ENCODE measurements around the gene HEG1. TPM values are rescaled to one million over a fixed set of nuclear protein-coding genes. Genes with fewer than 3 reads are reported as not detected.

HEG1 gene
- total and polyA plus RNA-seq, 2 experiments from 2014 or later, result 1.8 to 8.8 TPM

DNA sequence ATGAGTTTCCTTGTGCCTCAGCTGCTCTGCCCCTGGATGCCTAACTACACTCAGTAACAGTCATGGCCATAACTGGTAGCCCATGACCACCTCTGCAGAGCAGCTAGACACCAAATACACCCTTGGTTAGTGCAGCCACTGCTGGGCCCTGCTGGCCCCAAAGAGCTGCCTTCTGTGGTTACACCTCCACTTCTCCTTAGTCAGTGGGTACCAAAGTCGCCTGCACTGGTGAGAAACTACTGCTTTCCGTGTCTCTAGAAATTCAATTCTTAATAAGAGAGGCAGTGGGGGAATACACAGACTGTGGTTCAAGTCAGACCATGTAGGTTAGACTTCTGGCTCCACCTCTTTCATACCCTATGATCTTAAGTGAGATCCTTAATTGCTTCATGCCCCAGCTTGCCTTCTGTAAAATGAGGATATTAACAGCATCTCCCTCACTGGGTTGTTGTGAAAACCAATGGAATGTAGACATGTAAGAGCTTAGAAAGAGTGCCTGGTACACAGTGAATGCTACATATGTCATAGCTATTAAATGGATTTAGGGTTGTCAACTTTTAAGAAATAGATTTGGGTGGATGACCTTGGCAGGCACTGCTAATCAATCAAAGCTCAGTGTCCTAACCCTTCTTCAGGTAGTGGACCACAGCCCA lies 18.2 kb downstream of the HEG1 start:
- DNase-seq (ENCODE audit: low spot score) (no peak), ATAC-seq (no peak)
- Mint-ChIP-seq H3K36me3 (ENCODE audit: low read depth) (peaks cover 8% of the 10 kb centered on the region; the same call in 2 of the 3 replicates), H3K4me3 (no peak overlapping the region), H3K27ac (no peak overlapping the region), H3K27me3 (ENCODE audit: insufficient read depth, low read depth, poor library complexity) (no peaks in the 10 kb centered on the region), H3K9me3 (peaks cover 11% of the 10 kb centered on the region), H3K4me1 (peaks cover 21% of the 10 kb centered on the region)
- H3K9me2 ChIP-seq (ENCODE audit: insufficient read depth), result no peaks in the 10 kb centered on the region
- H2AFZ ChIP-seq, result no peak overlapping the region
- no peak overlapping the region for H3K4me2 ChIP-seq
- H4K20me1 ChIP-seq (replicated peaks; ENCODE audit: insufficient read depth), result no peaks in the 10 kb centered on the region
- no peak overlapping the region for H3K27ac ChIP-seq (ENCODE audit: low read depth)
- H3K27me3 ChIP-seq (ENCODE audit: insufficient read depth), result no peaks in the 10 kb centered on the region
- no peak for TF ChIP-seq EZH2phosphoT487 (IDR thresholded peaks at IDR 0.05; ENCODE audit: unreplicated experiment)
- H3K4me1 ChIP-seq (ENCODE audit: insufficient read depth), result peaks cover 26% of the 10 kb centered on the region
- H3F3A ChIP-seq (replicated peaks; ENCODE audit: low read depth), result no peaks in the 10 kb centered on the region
- no peaks in the 10 kb centered on the region; the same call in 1 of the 2 replicates for H3K36me3 ChIP-seq (ENCODE audit: insufficient read depth)
- H3K4me3 ChIP-seq, result no peak overlapping the region
- peaks cover 9% of the 10 kb centered on the region; the same call in 1 of the 2 replicates for H3K79me2 ChIP-seq (replicated peaks; ENCODE audit: insufficient read depth)

DNA sequence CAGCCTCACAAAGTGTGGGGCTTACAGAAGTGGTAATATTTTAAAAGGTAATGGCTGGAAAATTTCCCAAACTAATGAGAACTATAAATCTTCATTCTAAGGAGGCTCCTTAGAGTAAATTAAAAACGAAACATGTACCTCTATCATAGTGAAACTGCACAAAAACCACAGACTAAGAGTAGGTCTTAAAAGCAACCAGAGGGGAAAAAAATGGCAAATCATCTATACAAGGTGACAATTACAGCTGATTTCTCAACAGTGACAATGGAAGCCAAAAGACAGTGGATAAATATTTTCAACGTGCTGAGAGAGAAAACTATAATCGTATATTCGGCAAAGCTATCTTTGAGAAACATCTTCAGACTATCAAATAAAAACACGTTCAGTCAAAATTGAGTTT lies 20.6 kb downstream of the HEG1 start:
- ATAC-seq, result no peak
- Histone ChIP-seq H3K79me2 (replicated peaks; ENCODE audit: insufficient read depth) (no peaks in the 10 kb centered on the region), H3K27ac (ENCODE audit: low read depth) (no peak overlapping the region), H3K4me1 (ENCODE audit: insufficient read depth) (peaks cover 17% of the 10 kb centered on the region), H3K4me2 (no peak overlapping the region), H3K36me3 (ENCODE audit: insufficient read depth) (no peaks in the 10 kb centered on the region), H3K27me3 (ENCODE audit: insufficient read depth) (no peaks in the 10 kb centered on the region), H3F3A (replicated peaks; ENCODE audit: low read depth) (no peaks in the 10 kb centered on the region), H4K20me1 (replicated peaks; ENCODE audit: insufficient read depth) (no peaks in the 10 kb centered on the region), H3K9me2 (ENCODE audit: insufficient read depth) (no peaks in the 10 kb centered on the region), H2AFZ (no peak overlapping the region), H3K4me3 (no peak overlapping the region)
- TF ChIP-seq, protein P1, sequence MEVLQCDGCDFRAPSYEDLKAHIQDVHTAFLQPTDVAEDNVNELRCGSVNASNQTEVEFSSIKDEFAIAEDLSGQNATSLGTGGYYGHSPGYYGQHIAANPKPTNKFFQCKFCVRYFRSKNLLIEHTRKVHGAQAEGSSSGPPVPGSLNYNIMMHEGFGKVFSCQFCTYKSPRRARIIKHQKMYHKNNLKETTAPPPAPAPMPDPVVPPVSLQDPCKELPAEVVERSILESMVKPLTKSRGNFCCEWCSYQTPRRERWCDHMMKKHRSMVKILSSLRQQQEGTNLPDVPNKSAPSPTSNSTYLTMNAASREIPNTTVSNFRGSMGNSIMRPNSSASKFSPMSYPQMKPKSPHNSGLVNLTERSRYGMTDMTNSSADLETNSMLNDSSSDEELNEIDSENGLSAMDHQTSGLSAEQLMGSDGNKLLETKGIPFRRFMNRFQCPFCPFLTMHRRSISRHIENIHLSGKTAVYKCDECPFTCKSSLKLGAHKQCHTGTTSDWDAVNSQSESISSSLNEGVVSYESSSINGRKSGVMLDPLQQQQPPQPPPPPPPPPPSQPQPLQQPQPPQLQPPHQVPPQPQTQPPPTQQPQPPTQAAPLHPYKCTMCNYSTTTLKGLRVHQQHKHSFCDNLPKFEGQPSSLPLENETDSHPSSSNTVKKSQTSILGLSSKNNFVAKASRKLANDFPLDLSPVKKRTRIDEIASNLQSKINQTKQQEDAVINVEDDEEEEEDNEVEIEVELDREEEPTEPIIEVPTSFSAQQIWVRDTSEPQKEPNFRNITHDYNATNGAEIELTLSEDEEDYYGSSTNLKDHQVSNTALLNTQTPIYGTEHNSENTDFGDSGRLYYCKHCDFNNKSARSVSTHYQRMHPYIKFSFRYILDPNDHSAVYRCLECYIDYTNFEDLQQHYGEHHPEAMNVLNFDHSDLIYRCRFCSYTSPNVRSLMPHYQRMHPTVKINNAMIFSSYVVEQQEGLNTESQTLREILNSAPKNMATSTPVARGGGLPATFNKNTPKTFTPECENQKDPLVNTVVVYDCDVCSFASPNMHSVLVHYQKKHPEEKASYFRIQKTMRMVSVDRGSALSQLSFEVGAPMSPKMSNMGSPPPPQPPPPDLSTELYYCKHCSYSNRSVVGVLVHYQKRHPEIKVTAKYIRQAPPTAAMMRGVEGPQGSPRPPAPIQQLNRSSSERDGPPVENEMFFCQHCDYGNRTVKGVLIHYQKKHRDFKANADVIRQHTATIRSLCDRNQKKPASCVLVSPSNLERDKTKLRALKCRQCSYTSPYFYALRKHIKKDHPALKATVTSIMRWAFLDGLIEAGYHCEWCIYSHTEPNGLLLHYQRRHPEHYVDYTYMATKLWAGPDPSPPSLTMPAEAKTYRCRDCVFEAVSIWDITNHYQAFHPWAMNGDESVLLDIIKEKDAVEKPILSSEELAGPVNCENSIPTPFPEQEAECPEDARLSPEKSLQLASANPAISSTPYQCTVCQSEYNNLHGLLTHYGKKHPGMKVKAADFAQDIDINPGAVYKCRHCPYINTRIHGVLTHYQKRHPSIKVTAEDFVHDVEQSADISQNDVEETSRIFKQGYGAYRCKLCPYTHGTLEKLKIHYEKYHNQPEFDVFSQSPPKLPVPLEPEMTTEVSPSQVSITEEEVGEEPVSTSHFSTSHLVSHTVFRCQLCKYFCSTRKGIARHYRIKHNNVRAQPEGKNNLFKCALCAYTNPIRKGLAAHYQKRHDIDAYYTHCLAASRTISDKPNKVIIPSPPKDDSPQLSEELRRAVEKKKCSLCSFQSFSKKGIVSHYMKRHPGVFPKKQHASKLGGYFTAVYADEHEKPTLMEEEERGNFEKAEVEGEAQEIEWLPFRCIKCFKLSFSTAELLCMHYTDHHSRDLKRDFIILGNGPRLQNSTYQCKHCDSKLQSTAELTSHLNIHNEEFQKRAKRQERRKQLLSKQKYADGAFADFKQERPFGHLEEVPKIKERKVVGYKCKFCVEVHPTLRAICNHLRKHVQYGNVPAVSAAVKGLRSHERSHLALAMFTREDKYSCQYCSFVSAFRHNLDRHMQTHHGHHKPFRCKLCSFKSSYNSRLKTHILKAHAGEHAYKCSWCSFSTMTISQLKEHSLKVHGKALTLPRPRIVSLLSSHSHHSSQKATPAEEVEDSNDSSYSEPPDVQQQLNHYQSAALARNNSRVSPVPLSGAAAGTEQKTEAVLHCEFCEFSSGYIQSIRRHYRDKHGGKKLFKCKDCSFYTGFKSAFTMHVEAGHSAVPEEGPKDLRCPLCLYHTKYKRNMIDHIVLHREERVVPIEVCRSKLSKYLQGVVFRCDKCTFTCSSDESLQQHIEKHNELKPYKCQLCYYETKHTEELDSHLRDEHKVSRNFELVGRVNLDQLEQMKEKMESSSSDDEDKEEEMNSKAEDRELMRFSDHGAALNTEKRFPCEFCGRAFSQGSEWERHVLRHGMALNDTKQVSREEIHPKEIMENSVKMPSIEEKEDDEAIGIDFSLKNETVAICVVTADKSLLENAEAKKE (CRISPR knock-in tag; IDR thresholded peaks at IDR 0.05), result no peak
- TF ChIP-seq, protein P2, sequence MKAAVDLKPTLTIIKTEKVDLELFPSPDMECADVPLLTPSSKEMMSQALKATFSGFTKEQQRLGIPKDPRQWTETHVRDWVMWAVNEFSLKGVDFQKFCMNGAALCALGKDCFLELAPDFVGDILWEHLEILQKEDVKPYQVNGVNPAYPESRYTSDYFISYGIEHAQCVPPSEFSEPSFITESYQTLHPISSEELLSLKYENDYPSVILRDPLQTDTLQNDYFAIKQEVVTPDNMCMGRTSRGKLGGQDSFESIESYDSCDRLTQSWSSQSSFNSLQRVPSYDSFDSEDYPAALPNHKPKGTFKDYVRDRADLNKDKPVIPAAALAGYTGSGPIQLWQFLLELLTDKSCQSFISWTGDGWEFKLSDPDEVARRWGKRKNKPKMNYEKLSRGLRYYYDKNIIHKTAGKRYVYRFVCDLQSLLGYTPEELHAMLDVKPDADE (IDR thresholded peaks at IDR 0.05), result no peak
- no peak for TF ChIP-seq ZNF114 (CRISPR knock-in tag; IDR thresholded peaks at IDR 0.05)
- Mint-ChIP-seq H3K36me3 (ENCODE audit: low read depth) (peaks cover 8% of the 10 kb centered on the region; the same call in 2 of the 3 replicates), H3K4me3 (no peak overlapping the region), H3K4me1 (peaks cover 24% of the 10 kb centered on the region), H3K9me3 (peaks cover 11% of the 10 kb centered on the region), H3K27ac (no peak overlapping the region), H3K27me3 (ENCODE audit: insufficient read depth, low read depth, poor library complexity) (no peaks in the 10 kb centered on the region)
- no peak for DNase-seq (ENCODE audit: low spot score)
